Stimulated activated effector memory CD8-positive, alpha-beta T cell treated with anti-CD3 and anti-CD28 coated beads, Interleukin-12 subunit alpha, Interleukin-12 subunit beta, amount 100 ng/mL, for 72 hours (primary cell): ENCODE data around the gene MACROD2.

Experiments
- ATAC-seq: fragments of 150-1000 bp; cut with Tn5 transposase; 2 replicates; pipeline ENCODE4 v1.10.0; 2021
- DNase-seq, 2 donors: peaks; one replicate each; pipeline ENCODE4 v3.0.0; 2021 to 2022; ENCODE audit warnings: low spot score in 2 of 2
- H3K27ac Mint-ChIP-seq: one replicate; pipeline ENCODE4 v1.8.0; 2022; ENCODE audit warnings: mild to moderate bottlenecking, mixed read lengths
- H3K36me3 Mint-ChIP-seq: one replicate; pipeline ENCODE4 v1.8.0; 2022; ENCODE audit warnings: mild to moderate bottlenecking, mixed read lengths
- H3K4me1 Mint-ChIP-seq: one replicate; pipeline ENCODE4 v1.8.0; 2022; ENCODE audit warnings: mixed read lengths
- H3K4me3 Mint-ChIP-seq: one replicate; pipeline ENCODE4 v1.8.0; 2022; ENCODE audit warnings: mild to moderate bottlenecking, mixed read lengths
- H3K9me3 Mint-ChIP-seq: one replicate; pipeline ENCODE4 v1.8.0; 2022; ENCODE audit warnings: mixed read lengths

Gene MACROD2

GRCh38 chr20:15917283-15917682, 1922.0 kb downstream of the MACROD2 start:
- ATAC-seq (no peak), DNase-seq (no peak)
- Mint-ChIP-seq H3K4me1 (no peaks in the 10 kb centered on the region), H3K9me3 (peaks cover 9% of the 10 kb centered on the region), H3K27ac (no peak overlapping the region), H3K36me3 (no peaks in the 10 kb centered on the region), H3K4me3 (no peak overlapping the region)

DNA sequence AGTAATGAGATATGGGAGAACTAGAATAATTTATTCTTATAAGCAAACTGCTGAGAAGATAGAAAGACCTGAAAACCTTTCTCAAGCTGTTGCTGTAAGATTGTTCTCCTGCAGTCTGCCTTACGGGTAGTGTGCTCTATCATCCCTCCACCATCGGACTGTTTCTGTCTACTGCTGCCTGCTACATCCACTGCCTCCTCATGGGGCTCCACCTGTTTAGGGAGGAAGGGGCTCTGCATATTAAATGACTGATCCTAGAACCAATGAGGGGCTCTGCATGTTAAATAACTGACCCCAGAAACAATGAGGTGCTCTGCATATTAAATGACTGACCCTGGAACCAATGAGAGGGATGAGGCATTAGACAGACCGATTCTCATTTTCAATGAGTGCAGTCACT, 1923.3 kb downstream of the MACROD2 start:
- Mint-ChIP-seq H3K27ac (no peak overlapping the region), H3K9me3 (peaks cover 9% of the 10 kb centered on the region), H3K4me1 (no peaks in the 10 kb centered on the region), H3K4me3 (no peak overlapping the region), H3K36me3 (no peaks in the 10 kb centered on the region)
- no peak for ATAC-seq
- DNase-seq, result no peak

DNA sequence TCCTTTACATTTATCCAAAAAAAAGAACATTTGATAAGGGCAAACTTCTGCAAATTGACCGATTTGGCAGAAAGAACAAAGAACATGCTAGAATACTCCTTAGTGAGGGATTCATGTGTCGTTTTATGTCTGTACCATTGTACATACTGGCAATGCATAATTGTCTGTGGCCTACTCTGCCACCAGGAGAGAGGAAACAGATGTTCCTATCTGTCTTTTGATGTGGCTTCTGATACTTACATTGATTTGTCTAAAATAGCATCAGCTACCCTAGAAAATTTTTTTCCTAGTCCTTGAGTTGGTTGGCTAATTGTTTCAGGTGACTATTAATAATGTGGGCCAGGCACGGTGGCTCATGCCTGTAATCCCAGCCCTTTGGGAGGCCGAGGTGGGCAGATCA, 1923.8 kb downstream of the MACROD2 start:
- Mint-ChIP-seq H3K4me1 (no peaks in the 10 kb centered on the region), H3K9me3 (peaks cover 9% of the 10 kb centered on the region)

GRCh38 chr20:15921930-15922329, 1926.6 kb downstream of the MACROD2 start:
- Mint-ChIP-seq H3K4me1 (no peaks in the 10 kb centered on the region), H3K4me3 (no peak overlapping the region), H3K9me3 (peaks cover 14% of the 10 kb centered on the region), H3K27ac (no peak overlapping the region), H3K36me3 (no peaks in the 10 kb centered on the region)
- DNase-seq, result no peak
- no peak for ATAC-seq

More for the DNA sequence above, 1923.8 kb downstream of the MACROD2 start:
- Mint-ChIP-seq H3K27ac (no peak overlapping the region), H3K36me3 (no peaks in the 10 kb centered on the region), H3K4me3 (no peak overlapping the region)
- no peak for DNase-seq
- ATAC-seq, result no peak

DNA sequence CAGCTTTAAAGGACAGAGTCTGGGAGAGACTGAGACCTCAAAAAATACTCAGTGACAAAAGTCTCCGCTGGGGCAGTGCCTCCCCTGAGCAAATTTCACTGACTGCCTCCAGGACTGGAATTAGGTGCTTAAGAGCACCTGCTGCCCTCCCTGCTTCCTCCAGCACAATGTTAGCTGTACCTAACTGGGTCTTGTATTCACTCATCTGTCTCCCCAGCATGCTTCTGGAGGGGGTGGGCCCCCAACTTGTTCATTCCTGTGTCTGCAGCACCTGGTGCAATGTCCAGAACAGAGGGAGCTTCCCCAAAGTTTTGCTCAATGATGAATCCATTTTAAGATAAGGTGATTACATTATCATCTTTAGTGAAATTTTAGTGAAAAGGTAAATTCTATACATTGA, 1927.2 kb downstream of the MACROD2 start:
- H3K36me3 Mint-ChIP-seq, result no peaks in the 10 kb centered on the region
- H3K27ac Mint-ChIP-seq, result no peak overlapping the region
- no peak for DNase-seq
- H3K4me3 Mint-ChIP-seq, result no peak overlapping the region
- peaks cover 14% of the 10 kb centered on the region for H3K9me3 Mint-ChIP-seq
- H3K4me1 Mint-ChIP-seq, result no peaks in the 10 kb centered on the region
- ATAC-seq, result no peak

GRCh38 chr20:15923030-15923776, 1927.9 kb downstream of the MACROD2 start:
- ATAC-seq (no peak), DNase-seq (no peak)
- no peaks in the 10 kb centered on the region for H3K4me1 Mint-ChIP-seq
- peaks cover 14% of the 10 kb centered on the region for H3K9me3 Mint-ChIP-seq
- H3K36me3 Mint-ChIP-seq, result no peaks in the 10 kb centered on the region
- H3K4me3 Mint-ChIP-seq, result no peak overlapping the region
- H3K27ac Mint-ChIP-seq, result no peak overlapping the region

DNA sequence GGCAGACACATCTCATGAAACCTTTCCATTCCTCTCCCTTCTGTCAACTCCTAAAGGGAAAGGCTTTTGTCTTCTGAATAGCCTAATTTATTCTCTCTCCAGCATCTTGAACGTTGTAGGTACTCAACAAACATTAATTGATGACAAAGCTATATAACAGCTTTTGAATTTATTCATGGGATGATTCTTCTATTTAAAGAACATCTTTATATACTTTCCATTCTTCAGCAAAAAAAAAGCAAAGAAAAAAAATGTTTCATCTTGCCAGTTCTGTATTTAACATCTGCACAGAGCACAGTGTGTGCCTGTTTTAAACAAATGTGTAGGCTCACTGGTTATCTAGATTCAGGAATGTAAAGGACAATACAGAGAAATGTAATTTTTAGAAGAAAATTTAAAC, 1929.2 kb downstream of the MACROD2 start:
- Mint-ChIP-seq H3K4me3 (no peak overlapping the region), H3K4me1 (no peaks in the 10 kb centered on the region), H3K9me3 (peaks cover 14% of the 10 kb centered on the region), H3K36me3 (no peaks in the 10 kb centered on the region), H3K27ac (no peak overlapping the region)
- DNase-seq (no peak), ATAC-seq (no peak)

- Mint-ChIP-seq H3K4me3 (no peak overlapping the region), H3K4me1 (no peaks in the 10 kb centered on the region), H3K36me3 (no peaks in the 10 kb centered on the region), H3K27ac (no peak overlapping the region), H3K9me3 (peaks cover 14% of the 10 kb centered on the region)
- no peak for ATAC-seq
- no peak for DNase-seq
Measured at GRCh38 chr20:15925376-15925775, 1930.1 kb downstream of the MACROD2 start.

- Mint-ChIP-seq H3K36me3 (no peaks in the 10 kb centered on the region), H3K9me3 (peaks cover 9% of the 10 kb centered on the region), H3K4me3 (no peak overlapping the region), H3K4me1 (no peaks in the 10 kb centered on the region), H3K27ac (no peak overlapping the region)
- DNase-seq (no peak), ATAC-seq (no peak)
Measured at GRCh38 chr20:15927893-15928650, 1932.8 kb downstream of the MACROD2 start.

DNA sequence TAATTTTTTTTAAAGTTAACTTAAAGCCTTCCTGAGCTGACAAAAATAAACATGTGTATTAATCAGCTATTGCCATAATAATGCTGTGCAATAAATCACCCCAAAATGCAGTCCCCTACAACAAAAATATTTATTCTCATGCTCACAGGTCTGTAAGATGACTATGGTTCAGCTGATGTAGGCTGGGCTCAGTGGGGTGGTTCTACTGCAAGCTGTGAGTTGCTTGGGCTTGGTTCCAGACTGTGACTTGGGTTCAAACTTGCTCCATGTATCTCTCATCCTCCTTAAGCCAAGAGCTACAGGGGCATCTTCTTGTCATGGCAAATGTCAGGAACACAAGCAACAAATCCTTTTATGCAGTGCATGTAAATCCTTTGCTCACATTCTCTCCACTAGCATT, 1933.6 kb downstream of the MACROD2 start:
- Mint-ChIP-seq H3K27ac (no peak overlapping the region), H3K9me3 (peaks cover 9% of the 10 kb centered on the region), H3K36me3 (no peaks in the 10 kb centered on the region), H3K4me3 (no peak overlapping the region), H3K4me1 (no peaks in the 10 kb centered on the region)
- no peak for DNase-seq
- no peak for ATAC-seq

DNA sequence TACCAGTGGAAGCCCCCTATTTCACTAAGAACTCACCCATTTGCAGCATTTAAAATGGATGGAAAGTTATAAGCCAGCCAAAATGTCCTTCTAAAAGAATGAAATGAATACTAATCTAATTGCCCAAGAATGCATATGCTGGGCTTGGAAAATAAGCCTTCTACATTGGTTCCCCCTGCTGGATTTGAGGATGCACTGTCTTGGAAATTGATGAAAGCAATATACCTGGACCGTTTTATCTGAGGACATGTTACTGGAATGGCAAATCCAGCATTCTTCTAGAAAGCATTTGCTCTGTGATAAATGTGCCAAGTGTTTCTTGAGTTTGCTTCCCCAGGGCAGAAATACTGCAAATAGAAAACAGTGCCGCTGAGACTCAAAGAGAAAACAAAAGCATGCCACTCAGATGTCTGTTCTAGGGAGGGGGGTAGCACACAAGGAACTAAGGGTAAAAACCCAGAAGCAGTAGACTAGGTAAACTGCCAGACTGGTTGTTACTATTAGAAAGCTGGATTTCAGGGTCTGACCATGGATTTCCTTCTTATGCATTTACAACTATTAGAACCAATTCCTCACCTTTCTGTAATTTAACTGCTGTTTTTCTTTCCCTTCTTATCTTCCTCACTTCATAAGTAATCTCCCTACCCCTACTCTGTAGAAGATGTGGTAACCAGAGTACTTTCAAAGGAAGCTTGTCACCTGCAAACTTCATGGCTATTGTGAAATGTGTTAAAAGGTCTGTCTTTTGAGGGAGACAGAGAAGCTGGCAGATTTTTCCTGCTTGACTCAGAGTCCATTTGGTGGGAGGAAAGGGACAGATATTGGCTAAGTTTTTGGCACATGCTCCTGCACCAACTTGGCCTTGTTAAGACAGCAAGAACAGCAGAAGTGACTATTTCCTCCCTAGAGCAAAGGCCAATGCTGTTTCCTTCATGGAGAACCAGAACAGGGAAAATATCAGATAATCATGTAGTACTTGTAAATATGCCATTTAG, 1935.3 kb downstream of the MACROD2 start:
- DNase-seq, result no peak
- peaks cover 11% of the 10 kb centered on the region for H3K9me3 Mint-ChIP-seq
- H3K4me1 Mint-ChIP-seq, result no peaks in the 10 kb centered on the region
- H3K36me3 Mint-ChIP-seq, result no peaks in the 10 kb centered on the region
- no peak overlapping the region for H3K27ac Mint-ChIP-seq
- no peak overlapping the region for H3K4me3 Mint-ChIP-seq
- ATAC-seq, result no peak

DNA sequence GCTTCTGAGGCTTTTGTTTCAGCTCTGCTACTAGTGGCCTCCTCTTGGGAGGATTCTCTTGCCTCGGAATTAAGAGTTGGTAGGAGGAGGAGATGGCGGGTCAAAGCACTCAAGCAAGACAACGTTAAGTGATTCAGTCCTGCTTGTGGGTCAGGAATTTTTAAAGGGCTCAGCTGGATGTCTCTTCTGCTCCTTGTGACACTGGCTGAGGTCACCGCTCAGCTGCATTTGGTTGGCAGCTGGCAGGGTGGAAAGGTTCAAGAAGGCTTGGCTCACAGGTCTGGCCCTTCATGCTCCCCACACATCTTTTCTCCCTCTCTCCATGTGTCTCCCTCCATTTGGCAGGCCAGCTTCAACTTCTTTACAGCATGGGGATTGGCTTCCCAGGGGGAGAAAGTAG, 1936.6 kb downstream of the MACROD2 start:
- H3K36me3 Mint-ChIP-seq, result no peaks in the 10 kb centered on the region
- H3K27ac Mint-ChIP-seq, result no peak overlapping the region
- DNase-seq (no peak), ATAC-seq (no peak)
- H3K9me3 Mint-ChIP-seq, result peaks cover 2% of the 10 kb centered on the region
- H3K4me3 Mint-ChIP-seq, result no peak overlapping the region
- H3K4me1 Mint-ChIP-seq, result no peaks in the 10 kb centered on the region

DNA sequence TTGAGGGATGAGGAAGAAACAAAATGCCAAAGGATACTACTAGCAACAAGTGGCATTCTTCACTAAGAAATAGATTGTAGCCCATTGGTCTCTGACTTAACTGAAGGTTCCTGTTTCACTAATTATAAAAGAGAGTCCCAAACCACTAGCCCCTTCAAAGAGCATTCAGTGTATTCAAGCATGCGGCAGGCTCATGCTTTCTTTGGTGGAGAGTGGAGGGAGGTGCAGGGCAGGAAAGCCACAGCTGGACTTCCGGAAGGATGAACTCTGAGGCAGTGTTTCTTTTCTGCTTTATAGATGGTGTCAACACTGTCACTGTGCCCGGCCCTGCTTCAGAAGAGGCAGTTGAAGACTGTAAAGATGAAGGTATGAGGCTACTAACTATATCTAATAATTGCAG, 1941.9 kb downstream of the MACROD2 start:
- DNase-seq (no peak), ATAC-seq (no peak)
- Mint-ChIP-seq H3K36me3 (no peaks in the 10 kb centered on the region), H3K4me3 (no peak overlapping the region), H3K4me1 (no peaks in the 10 kb centered on the region), H3K9me3 (peaks cover 12% of the 10 kb centered on the region), H3K27ac (no peak overlapping the region)

DNA sequence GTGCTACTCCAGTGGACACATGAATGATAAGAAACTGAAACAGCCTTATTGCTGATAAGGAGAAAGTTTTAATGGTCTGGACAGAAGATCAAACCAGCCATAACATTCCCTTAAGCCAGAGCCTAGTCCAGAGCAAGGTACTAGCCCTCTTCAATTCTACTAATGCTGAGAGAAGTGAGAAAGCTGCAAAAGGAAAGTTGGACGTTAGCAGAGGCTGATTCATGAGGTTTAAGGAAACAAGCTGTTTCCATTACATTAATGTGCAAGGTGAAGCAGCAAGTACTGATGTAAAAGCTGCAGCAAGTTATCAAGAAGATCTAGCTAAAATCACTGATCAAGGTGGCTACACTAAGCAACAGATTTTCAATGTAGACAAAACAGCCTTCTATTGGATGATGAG, 1943.5 kb downstream of the MACROD2 start:
- no peak overlapping the region for H3K27ac Mint-ChIP-seq
- no peak for ATAC-seq
- no peak overlapping the region for H3K4me3 Mint-ChIP-seq
- peaks cover 12% of the 10 kb centered on the region for H3K9me3 Mint-ChIP-seq
- no peaks in the 10 kb centered on the region for H3K4me1 Mint-ChIP-seq
- no peaks in the 10 kb centered on the region for H3K36me3 Mint-ChIP-seq
- DNase-seq, result no peak

- ATAC-seq, result no peak
- DNase-seq, result no peak
- H3K9me3 Mint-ChIP-seq, result peaks cover 10% of the 10 kb centered on the region
- H3K4me3 Mint-ChIP-seq, result no peak overlapping the region
- H3K4me1 Mint-ChIP-seq, result no peaks in the 10 kb centered on the region
- no peaks in the 10 kb centered on the region for H3K36me3 Mint-ChIP-seq
- no peak overlapping the region for H3K27ac Mint-ChIP-seq
Measured at GRCh38 chr20:15940127-15940526, 1944.8 kb downstream of the MACROD2 start.
